Measurements from ENCODE around the gene CA11. TPM values are rescaled to one million over a fixed set of nuclear protein-coding genes. Genes with fewer than 3 reads are reported as not detected.

CA11 gene
- total and polyA plus RNA-seq, 4 donors: 13.3 to 71.7 (median 59.2) TPM

DNA sequence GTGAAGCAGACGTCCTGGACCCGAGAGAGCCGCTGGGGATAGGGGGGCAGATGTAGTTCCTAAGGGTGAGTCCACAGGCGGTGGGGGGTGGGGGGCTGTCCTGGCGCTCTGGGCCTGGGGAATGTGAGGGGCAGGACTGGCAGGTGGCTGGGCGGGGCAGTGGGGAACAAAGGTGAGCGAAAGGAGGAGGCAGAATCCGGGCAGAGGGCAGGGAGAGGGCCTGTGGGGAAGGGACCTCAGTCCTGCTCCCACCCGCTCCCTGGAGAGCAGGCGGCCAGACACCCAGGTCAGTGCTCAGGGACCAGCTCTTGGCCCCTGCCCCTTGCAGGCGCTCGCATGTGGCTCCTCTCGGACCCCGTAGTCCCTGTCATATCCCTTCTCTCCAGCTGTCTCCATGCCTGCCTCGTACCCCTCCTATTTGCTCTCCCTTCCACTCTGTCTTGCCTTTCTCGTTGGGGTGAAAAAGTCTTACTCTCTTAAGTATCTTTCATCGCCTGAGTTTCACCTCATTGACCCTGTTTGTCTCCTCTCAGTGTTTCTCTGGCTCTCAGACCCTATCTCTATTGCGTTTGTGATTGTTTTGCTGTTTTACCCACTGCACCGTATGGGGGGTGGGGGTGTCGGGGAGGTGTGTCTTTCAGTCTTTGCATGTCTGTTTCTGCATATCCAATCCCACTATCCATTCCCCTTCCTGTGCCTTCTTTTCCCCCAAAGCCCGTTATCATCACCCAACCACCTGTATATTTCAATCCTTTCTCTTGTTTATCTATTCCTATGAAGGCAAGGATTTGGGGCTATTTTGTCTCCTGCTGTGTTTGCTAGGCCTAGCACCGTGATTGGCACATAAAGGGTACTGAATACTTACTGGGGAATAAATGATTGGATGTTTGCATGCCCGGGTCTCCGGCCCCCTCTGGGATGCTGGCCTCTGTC, 20.9 kb downstream of the CA11 start:
- H3K9me3 ChIP-seq (ENCODE audit: control insufficient read depth, insufficient read depth, low read length): no peaks in the 10 kb centered on the region
- no peak for DNase-seq (ENCODE audit: low read depth in 4 of 6, low spot score in 6 of 6)
- peaks cover 49% of the 10 kb centered on the region for H3K36me3 ChIP-seq (ENCODE audit: control insufficient read depth, insufficient read depth, low read length)
- 37% methylated on average over 17 of the region's 24 CpGs for WGBS (ENCODE audit: insufficient coverage)
- H3K27ac ChIP-seq (ENCODE audit: low read depth, low read length): peak overlapping the region; percentile 78
- H3K4me1 ChIP-seq (ENCODE audit: control insufficient read depth, insufficient read depth, low read length): peaks cover 52% of the 10 kb centered on the region
- peak overlapping the region; percentile 68 for H3K4me3 ChIP-seq (ENCODE audit: low read depth, low read length)
- no peaks in the 10 kb centered on the region for H3K27me3 ChIP-seq (ENCODE audit: control insufficient read depth, insufficient read depth, low read length)

DNA sequence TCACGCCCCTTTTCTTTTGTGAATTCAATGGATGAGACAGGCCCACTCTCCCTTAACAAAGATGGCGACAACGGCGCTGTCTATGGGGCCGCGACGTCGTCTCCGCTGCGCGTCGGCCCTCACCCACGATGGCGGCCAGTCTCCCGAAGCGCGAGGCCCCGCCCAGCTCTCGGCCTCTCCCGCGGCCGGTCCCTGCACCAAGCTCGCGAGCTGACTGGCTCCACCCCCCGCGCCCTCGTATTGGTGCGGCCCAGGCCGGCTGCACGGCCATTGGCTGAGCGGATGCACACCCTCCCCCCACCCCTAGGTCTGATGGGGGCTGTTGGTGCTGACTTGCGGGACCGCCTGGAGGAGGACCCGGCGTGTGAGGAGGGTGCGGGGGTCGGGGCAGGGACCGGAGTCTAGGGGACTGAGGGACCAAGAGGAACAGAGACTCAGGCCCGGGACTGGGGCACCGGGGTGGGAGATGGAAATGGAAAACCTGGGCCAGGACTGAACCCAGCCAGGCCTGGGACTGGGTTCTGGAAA, 21.9 kb downstream of the CA11 start:
- H3K27me3 ChIP-seq (ENCODE audit: control insufficient read depth, insufficient read depth, low read length): no peaks in the 10 kb centered on the region
- peak overlapping the region; percentile 95 for H3K27ac ChIP-seq (ENCODE audit: low read depth, low read length)
- peak overlapping the region; percentile 68 for H3K4me3 ChIP-seq (ENCODE audit: low read depth, low read length)
- 0% methylated on average over 27 of the region's 40 CpGs for WGBS (ENCODE audit: insufficient coverage)
- peaks cover 40% of the 10 kb centered on the region for H3K36me3 ChIP-seq (ENCODE audit: control insufficient read depth, insufficient read depth, low read length)
- peak; percentile 88 to 99 (median 95) for DNase-seq (ENCODE audit: low read depth in 4 of 6, low spot score in 6 of 6)
- no peaks in the 10 kb centered on the region for H3K9me3 ChIP-seq (ENCODE audit: control insufficient read depth, insufficient read depth, low read length)
- peaks cover 49% of the 10 kb centered on the region for H3K4me1 ChIP-seq (ENCODE audit: control insufficient read depth, insufficient read depth, low read length)

DNA sequence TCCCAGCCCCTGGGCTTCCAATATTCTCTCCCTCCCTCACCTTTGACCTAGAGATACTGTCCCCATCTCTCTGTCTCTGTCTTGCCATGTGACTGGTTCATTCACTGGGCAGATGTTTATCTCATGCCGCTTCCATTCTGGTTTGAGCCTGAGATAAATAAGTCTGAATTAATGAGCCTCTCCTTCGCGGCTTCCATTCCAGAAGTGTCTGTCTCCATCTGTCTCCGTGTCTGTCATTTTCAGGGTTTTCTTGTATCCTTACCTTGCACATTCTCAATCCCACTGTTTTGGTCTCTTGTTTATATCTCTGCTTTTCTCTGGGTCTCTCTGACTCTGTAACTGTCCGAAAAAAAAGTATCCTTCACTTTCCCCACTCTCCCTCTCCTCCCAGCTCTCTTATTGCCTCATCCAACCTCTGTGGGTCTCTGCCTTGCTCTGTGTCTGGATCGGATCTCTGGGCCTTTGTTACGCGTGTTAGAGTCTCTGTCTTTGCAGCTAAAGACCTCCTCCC, 22.4 kb downstream of the CA11 start:
- Histone ChIP-seq H3K36me3 (ENCODE audit: control insufficient read depth, insufficient read depth, low read length) (peaks cover 34% of the 10 kb centered on the region), H3K27ac (ENCODE audit: low read depth, low read length) (peak overlapping the region; percentile 95), H3K4me1 (ENCODE audit: control insufficient read depth, insufficient read depth, low read length) (peaks cover 49% of the 10 kb centered on the region), H3K4me3 (ENCODE audit: low read depth, low read length) (peak overlapping the region; percentile 55), H3K27me3 (ENCODE audit: control insufficient read depth, insufficient read depth, low read length) (no peaks in the 10 kb centered on the region), H3K9me3 (ENCODE audit: control insufficient read depth, insufficient read depth, low read length) (no peaks in the 10 kb centered on the region)
- 9% methylated on average over 8 of the region's 8 CpGs for WGBS (ENCODE audit: insufficient coverage)
- no peak for DNase-seq (ENCODE audit: low read depth in 4 of 6, low spot score in 6 of 6)

DNA sequence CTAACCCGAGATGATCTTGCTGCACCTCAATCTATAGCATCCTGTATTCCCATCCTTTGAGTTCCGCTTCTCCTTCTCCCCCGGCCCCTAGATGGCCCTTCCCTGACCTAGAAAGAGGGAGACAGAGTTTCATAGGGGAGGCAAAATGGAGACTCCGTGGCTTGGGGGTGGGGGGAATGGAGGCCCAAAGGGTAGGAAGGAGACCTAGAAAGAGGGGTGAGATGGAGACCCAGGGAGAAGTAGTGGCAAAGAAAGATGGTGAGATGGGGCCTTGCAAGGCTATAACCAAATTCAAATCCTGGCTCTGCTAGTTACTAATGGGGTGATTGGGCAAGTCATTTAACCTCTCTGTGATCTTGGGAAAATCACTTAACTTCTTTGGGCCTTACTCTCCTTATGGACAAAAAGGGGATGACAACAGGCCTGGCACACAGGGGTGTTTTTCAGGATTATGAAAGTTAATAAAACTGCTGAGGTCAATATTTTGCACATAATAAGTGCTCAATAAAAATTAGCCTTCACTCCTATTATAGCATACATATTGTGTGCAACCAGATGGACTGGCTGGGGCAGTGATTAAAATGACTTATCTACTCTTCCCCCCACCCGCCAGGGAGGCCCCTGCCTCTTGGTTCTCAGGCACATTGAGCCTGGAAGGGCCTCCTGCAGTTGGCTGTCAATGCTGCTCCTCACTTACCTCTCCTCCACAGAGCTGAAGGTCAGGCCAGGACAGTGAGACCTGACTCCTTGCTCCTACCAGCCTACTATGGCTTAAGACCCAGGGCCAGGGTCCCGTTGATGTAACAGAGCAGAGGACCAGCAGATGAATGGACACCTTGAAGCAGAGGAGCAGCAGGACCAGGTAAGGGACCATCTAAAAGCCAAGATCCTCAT, 26.0 kb downstream of the CA11 start:
- Histone ChIP-seq H3K9me3 (ENCODE audit: control insufficient read depth, insufficient read depth, low read length) (no peaks in the 10 kb centered on the region), H3K4me1 (ENCODE audit: control insufficient read depth, insufficient read depth, low read length) (peaks cover 73% of the 10 kb centered on the region), H3K4me3 (ENCODE audit: low read depth, low read length) (peak overlapping the region; percentile 96), H3K36me3 (ENCODE audit: control insufficient read depth, insufficient read depth, low read length) (peaks cover 31% of the 10 kb centered on the region), H3K27me3 (ENCODE audit: control insufficient read depth, insufficient read depth, low read length) (no peaks in the 10 kb centered on the region), H3K27ac (ENCODE audit: low read depth, low read length) (peak overlapping the region; percentile 80)
- 50% methylated on average over 2 of the region's 6 CpGs for WGBS (ENCODE audit: insufficient coverage)
- DNase-seq (ENCODE audit: low read depth in 4 of 6, low spot score in 6 of 6): no peak

DNA sequence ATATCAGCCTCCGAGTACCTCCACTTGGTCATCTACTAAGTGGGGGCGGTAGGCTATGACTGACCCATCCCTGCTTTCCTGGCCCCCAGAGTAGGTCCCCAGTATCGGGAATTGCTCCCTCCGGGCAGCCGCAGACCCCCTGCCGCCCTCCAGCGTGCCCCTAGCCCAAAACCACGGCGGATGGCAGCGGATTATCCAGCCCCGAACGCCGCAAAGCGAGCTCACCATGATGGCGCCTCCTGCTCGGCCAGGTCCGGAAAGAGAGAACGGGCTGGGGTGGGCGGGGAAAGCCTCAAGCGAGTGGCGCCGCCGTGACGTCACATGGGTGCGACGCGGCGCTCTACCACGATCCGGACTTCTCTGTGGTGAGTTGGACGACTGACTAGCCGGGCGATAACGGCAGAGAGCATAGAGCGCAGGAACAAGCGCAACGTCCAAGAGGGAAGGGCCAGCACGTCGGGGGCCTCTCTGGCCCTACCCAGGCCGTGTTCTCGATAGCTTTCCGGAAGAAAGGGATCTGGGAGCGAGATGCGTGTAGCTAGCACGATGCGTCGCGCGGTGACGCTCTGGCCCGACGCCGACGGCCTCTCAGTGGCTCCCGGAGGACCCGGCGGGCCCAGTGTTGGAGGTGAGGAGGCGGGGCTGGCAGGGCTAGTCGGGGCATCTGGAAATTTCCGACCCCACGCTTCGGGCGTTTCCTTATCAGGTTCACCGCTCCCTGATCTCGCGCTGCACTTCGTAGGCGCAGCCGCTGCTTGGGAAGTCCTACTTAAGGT, 26.9 kb downstream of the CA11 start, which contains the start of the genes RPL18 and SPHK2:
TSS of gene RPL18 (minus strand) at position 263 of the 776 bp plus-strand sequence. CDS start at position 228, 35 bp downstream.
TSS of gene SPHK2 (plus strand) at position 591 of the 776 bp plus-strand sequence. CDS start 1,009 bp downstream, outside the sequence.
- Histone ChIP-seq H3K27ac (ENCODE audit: low read depth, low read length) (peak within 1 kb of the TSS; percentile 80), H3K36me3 (ENCODE audit: control insufficient read depth, insufficient read depth, low read length) (peaks cover 36% of the 10 kb centered on the region), H3K9me3 (ENCODE audit: control insufficient read depth, insufficient read depth, low read length) (no peaks in the 10 kb centered on the region), H3K4me3 (ENCODE audit: low read depth, low read length) (peak within 1 kb of the TSS; percentile 96), H3K27me3 (ENCODE audit: control insufficient read depth, insufficient read depth, low read length) (no peaks in the 10 kb centered on the region), H3K4me1 (ENCODE audit: control insufficient read depth, insufficient read depth, low read length) (peaks cover 69% of the 10 kb centered on the region)
- WGBS (ENCODE audit: insufficient coverage): 0% methylated on average over 69 of the region's 69 CpGs
- DNase-seq (ENCODE audit: low read depth in 4 of 6, low spot score in 6 of 6): peak; percentile 94 to 100 (median 98)

DNA sequence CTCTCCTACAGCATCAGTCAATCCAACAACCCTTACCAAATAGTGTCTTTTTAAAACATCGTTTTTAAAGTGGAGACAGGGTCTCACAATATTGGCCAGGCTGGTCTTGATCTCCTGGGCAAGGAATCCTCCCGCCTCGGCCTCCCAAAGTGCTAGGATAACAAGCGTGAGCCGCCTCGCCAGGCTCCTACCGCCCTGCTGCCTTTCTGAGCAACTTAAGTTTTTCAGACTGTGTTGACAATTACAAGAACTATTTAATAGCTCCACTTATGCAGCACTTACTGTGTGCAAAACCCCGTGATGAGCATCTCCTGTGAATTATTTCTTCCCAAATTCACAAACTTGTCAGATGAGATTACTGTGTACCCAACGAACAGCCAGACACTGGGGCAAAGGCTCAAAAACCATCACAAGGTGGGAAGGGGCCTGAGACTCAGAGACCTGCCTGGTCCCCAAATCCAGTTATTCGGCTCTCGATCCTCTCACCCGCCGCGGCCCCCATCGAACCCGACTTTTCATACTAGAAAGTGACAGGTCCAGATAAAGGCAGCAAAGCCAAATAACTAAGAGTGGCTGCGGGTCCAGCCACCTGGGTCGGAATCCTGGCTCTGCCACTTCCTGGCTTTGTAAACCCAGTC, 27.6 kb downstream of the CA11 start:
- H3K4me3 ChIP-seq (ENCODE audit: low read depth, low read length): peak overlapping the region; percentile 96
- under 1% methylated on average over 18 of the region's 18 CpGs for WGBS (ENCODE audit: insufficient coverage)
- DNase-seq (ENCODE audit: low read depth in 4 of 6, low spot score in 6 of 6): no peak
- peaks cover 68% of the 10 kb centered on the region for H3K4me1 ChIP-seq (ENCODE audit: control insufficient read depth, insufficient read depth, low read length)
- no peaks in the 10 kb centered on the region for H3K27me3 ChIP-seq (ENCODE audit: control insufficient read depth, insufficient read depth, low read length)
- H3K36me3 ChIP-seq (ENCODE audit: control insufficient read depth, insufficient read depth, low read length): peaks cover 44% of the 10 kb centered on the region
- no peaks in the 10 kb centered on the region for H3K9me3 ChIP-seq (ENCODE audit: control insufficient read depth, insufficient read depth, low read length)
- peak overlapping the region; percentile 80 for H3K27ac ChIP-seq (ENCODE audit: low read depth, low read length)

DNA sequence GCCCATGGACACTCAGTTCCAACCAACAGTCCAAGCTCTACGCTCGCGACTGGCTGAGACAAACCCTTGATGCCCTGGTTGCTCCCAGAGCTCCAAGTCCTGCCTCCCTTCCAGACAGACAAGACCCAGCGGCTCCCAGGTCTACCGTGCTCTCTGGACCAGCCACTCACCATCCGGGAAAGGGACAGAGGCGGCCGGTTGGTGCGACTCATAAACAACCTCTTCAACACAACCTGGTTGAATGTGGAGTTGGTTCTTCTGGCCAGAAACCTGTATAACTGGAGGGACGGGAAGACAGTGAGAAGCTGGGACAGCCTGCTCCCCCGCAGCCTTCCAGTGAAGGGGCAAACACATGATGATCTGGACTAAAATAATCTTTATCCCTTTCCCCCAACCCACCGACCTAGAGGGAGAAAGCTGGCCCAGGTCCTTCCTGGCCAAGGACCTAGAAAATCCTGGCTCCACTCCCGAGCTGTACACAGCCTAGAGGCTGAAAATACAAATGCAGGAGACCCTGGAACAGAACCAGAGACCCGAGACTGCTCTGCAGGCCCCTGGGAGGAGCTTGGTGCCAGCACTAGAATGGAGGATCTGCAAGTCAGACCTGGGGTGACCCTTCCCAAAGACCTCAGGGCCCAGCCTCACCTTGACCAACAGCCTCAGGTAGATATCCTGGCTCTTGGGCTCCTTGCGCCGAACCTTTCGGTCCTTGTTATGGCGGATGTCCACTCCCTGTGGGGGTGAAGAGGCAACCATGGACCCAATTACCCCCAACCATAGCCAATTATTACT, 28.6 kb downstream of the CA11 start:
- H3K4me1 ChIP-seq (ENCODE audit: control insufficient read depth, insufficient read depth, low read length): peaks cover 67% of the 10 kb centered on the region
- no peaks in the 10 kb centered on the region for H3K27me3 ChIP-seq (ENCODE audit: control insufficient read depth, insufficient read depth, low read length)
- WGBS (ENCODE audit: insufficient coverage): 80% methylated on average over 11 of the region's 18 CpGs
- no peak overlapping the region for H3K27ac ChIP-seq (ENCODE audit: low read depth, low read length)
- H3K4me3 ChIP-seq (ENCODE audit: low read depth, low read length): peak overlapping the region; percentile 96
- H3K9me3 ChIP-seq (ENCODE audit: control insufficient read depth, insufficient read depth, low read length): no peaks in the 10 kb centered on the region
- H3K36me3 ChIP-seq (ENCODE audit: control insufficient read depth, insufficient read depth, low read length): peaks cover 54% of the 10 kb centered on the region
- DNase-seq (ENCODE audit: low read depth in 4 of 6, low spot score in 6 of 6): peak in 1 of 6 donors; percentile 75

DNA sequence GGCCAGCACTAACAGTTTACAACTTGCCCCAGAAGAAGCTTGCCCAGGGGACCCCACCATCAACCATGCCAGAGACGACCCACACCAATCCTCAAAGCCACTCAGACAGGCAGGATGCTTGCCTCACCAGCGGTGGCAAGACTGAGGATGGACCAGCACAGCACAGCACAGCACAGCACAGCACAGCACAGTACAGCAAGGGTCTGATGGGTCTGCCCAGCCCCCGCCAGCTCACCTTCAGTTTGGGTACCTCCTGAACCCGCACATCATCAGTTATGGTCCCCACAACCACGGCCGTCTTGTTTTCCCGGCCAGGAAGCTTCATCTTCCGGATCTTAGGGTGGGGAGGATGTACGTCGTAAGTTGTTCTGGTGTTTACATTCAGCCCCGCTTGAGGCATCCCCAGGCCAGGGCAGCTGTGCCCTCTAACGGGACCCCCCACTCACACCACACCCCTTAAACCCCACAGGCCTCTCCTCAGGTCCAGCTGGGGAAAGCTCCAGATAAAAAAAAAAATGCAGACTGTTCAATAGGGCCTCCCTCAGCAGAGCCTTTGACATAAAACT, 29.4 kb downstream of the CA11 start:
- H3K9me3 ChIP-seq (ENCODE audit: control insufficient read depth, insufficient read depth, low read length): no peaks in the 10 kb centered on the region
- no peaks in the 10 kb centered on the region for H3K27me3 ChIP-seq (ENCODE audit: control insufficient read depth, insufficient read depth, low read length)
- no peak overlapping the region for H3K27ac ChIP-seq (ENCODE audit: low read depth, low read length)
- DNase-seq (ENCODE audit: low read depth in 4 of 6, low spot score in 6 of 6): no peak
- WGBS (ENCODE audit: insufficient coverage): 97% methylated on average over 4 of the region's 12 CpGs
- no peak overlapping the region for H3K4me3 ChIP-seq (ENCODE audit: low read depth, low read length)
- peaks cover 58% of the 10 kb centered on the region for H3K36me3 ChIP-seq (ENCODE audit: control insufficient read depth, insufficient read depth, low read length)
- peaks cover 66% of the 10 kb centered on the region for H3K4me1 ChIP-seq (ENCODE audit: control insufficient read depth, insufficient read depth, low read length)

Data from spinal cord (tissue), 10 donors.